Panc1 (cell line): ENCODE data around the gene R3HDM4. TPM values are rescaled to one million over a fixed set of nuclear protein-coding genes. Genes with fewer than 3 reads are reported as not detected.

ENCODE experiments used
- ATAC-seq: fragments of 200-7000 bp; cut with Tn5 transposase; 2 replicates; pipeline ENCODE4 v1.9.1; 2020; ENCODE audit warnings: mild to moderate bottlenecking, moderate library complexity
- BruUV-seq: library from RNA; stranded (reverse); fragments of 400-500 nt; replicated peaks from 2 replicates; lab custom pipeline; 2021; lab: Mats Ljungman, UMichigan
- CTCF ChIA-PET: fragments of 300-600 bp; sonication (Branson Sonifier 250); formaldehyde crosslinking; loops from one replicate; lab custom pipeline; 2022; ENCODE audit warnings: antibody characterized with exemption; lab: Charles Lee
- POLR2A ChIA-PET: fragments of 300-600 bp; sonication (Branson Sonifier 250); formaldehyde crosslinking; loops from one replicate; lab custom pipeline; 2022; ENCODE audit warnings: antibody characterized with exemption; lab: Charles Lee
- DNase-seq: peaks from one replicate; pipeline ENCODE4 v3.0.0-alpha.2; 2010; ENCODE audit warnings: low read depth, low spot score
- H3K27ac ChIP-seq: 2 replicates; pipeline ENCODE4 v1.5.1; 2011; ENCODE audit warnings: mild to moderate bottlenecking, low read length, inconsistent platforms
- H3K27me3 ChIP-seq: fragments of 200-500 bp; sonication (Bioruptor generic); 2 replicates; pipeline ENCODE4 v1.6.0; 2014; ENCODE audit warnings: low read length, inconsistent platforms; ENCODE audit not compliant: control insufficient read depth, insufficient read depth
- H3K36me3 ChIP-seq: fragments of 200-500 bp; sonication (Bioruptor generic); 2 replicates; pipeline ENCODE4 v1.5.1; 2014; ENCODE audit warnings: inconsistent platforms, mild to moderate bottlenecking, low read length, moderate library complexity; ENCODE audit not compliant: control insufficient read depth, insufficient read depth
- H3K4me1 ChIP-seq: 2 replicates; pipeline ENCODE4 v1.5.1; 2011; ENCODE audit warnings: inconsistent platforms, mild to moderate bottlenecking, low read length, moderate library complexity; ENCODE audit not compliant: control insufficient read depth, insufficient read depth
- H3K4me3 ChIP-seq, 2 experiments: 2 replicates each; pipeline ENCODE4 v1.5.1; 2011 to 2012; ENCODE audit warnings: low read depth in 2 of 2, low read length in 2 of 2, mild to moderate bottlenecking in 2 of 2, inconsistent platforms in 1 of 2, moderate library complexity in 1 of 2
- H3K9me3 ChIP-seq: fragments of 200-500 bp; sonication (Bioruptor generic); 2 replicates; pipeline ENCODE4 v1.5.1; 2014; ENCODE audit warnings: low read depth, mild to moderate bottlenecking, inconsistent platforms, low read length, moderate library complexity; ENCODE audit not compliant: control insufficient read depth, insufficient read depth
- POLR2AphosphoS5 ChIP-seq: IDR thresholded peaks from 2 replicates; pipeline ENCODE4 v1.6.1; 2012; ENCODE audit warnings: mild to moderate bottlenecking, low read depth, low read length, moderate library complexity
- REST ChIP-seq, 2 experiments: IDR thresholded peaks; 2 replicates each; pipeline ENCODE4 v1.6.1; 2011 to 2012; ENCODE audit warnings: low read depth in 2 of 2, control low read depth in 1 of 2, low read length in 1 of 2, mild to moderate bottlenecking in 1 of 2, moderate library complexity in 1 of 2; ENCODE audit not compliant: insufficient read depth in 1 of 2
- SIN3A ChIP-seq: IDR thresholded peaks from 2 replicates; pipeline ENCODE4 v1.6.1; 2012; ENCODE audit warnings: low read depth, mild to moderate bottlenecking, low read length, moderate library complexity, borderline replicate concordance; ENCODE audit not compliant: insufficient read depth
- TCF7L2 ChIP-seq: IDR thresholded peaks from 2 replicates; pipeline ENCODE4 v1.6.1; 2011; ENCODE audit warnings: mild to moderate bottlenecking, low read depth, low read length, inconsistent platforms
- in situ Hi-C: cut with HindIII; loops from 2 replicates; pipeline ENCODE4 v1.10.0; 2016; ENCODE audit warnings: low sequenced_read_pairs, low pct_unique_long_range_greater_than_20kb
- intact Hi-C: fragments of 100-400 bp; cut with micrococcal nuclease; formaldehyde crosslinking; loops from one replicate; pipeline ENCODE4 v1.10.0; 2022; ENCODE audit not compliant: unreplicated experiment
- total RNA-seq: library from RNA; stranded (reverse); gene quantifications from one replicate; pipeline ENCODE4 v1.2.1, GENCODE V29; 2021; ENCODE audit not compliant: unreplicated experiment
- TF ChIP-seq, protein P1 (sequence below): fragments of 450-650 bp; IDR thresholded peaks from 2 replicates; pipeline ENCODE4 v1.5.1; 2017; ENCODE audit warnings: mild to moderate bottlenecking

Gene R3HDM4
- total RNA-seq, 1 experiment from 2014 or later, result 43.5 TPM

DNA sequence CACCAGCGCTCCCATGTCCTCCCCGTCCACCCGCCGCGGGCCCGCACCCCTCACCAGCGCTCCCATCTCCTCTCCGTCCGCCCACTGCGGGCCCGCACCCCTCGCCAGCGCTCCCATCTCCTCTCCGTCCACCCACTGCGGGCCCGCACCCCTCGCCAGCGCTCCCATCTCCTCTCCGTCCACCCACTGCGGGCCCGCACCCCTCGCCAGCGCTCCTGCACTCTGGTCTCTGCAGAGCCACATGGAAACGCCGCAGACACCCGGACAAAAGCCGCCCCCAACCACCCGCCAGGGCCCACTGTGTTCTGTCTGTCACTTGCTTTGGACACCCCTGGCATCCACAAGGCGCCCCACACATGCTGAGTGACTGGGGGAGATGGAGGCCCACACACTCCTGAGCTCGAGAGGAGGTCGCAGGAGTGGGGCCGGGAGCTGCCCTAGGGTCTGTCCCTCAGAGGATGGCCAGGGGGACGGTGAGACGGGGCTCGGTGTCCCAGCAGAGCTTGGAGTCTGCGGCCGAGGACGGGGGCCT is 46.2 kb downstream of the R3HDM4 start:
- TF ChIP-seq REST (IDR thresholded peaks at IDR 0.05; ENCODE audit: insufficient read depth in 1 of 2, low read depth in 2 of 2, low read length in 1 of 2), result no peak
- TF ChIP-seq, protein P1, sequence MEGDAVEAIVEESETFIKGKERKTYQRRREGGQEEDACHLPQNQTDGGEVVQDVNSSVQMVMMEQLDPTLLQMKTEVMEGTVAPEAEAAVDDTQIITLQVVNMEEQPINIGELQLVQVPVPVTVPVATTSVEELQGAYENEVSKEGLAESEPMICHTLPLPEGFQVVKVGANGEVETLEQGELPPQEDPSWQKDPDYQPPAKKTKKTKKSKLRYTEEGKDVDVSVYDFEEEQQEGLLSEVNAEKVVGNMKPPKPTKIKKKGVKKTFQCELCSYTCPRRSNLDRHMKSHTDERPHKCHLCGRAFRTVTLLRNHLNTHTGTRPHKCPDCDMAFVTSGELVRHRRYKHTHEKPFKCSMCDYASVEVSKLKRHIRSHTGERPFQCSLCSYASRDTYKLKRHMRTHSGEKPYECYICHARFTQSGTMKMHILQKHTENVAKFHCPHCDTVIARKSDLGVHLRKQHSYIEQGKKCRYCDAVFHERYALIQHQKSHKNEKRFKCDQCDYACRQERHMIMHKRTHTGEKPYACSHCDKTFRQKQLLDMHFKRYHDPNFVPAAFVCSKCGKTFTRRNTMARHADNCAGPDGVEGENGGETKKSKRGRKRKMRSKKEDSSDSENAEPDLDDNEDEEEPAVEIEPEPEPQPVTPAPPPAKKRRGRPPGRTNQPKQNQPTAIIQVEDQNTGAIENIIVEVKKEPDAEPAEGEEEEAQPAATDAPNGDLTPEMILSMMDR, result no peak
- intact Hi-C loops (no loop called here), in situ Hi-C loops (no loop called here)
- no peak overlapping the region for H3K27ac ChIP-seq
- DNase-seq (no peak), ATAC-seq (no peak)
- ChIA-PET CTCF (interaction anchor here (0.6 kb wide), 1 partner anchor 9 kb away, joined by 3 read pairs; no protein-coding TSS in a partner anchor), POLR2A (interaction anchor here (0.6 to 0.7 kb wide), 2 partner anchors 89 to 146 kb away, joined by 3 to 4 read pairs; no protein-coding TSS in a partner anchor)
- H3K9me3 ChIP-seq, result no peaks in the 10 kb centered on the region
- peaks cover 5% of the 10 kb centered on the region; the same call in 1 of the 2 replicates for H3K4me1 ChIP-seq
- H3K27me3 ChIP-seq, result no peaks in the 10 kb centered on the region
- H3K4me3 ChIP-seq, result no peak overlapping the region
- no TSS peak for BruUV-seq
- H3K36me3 ChIP-seq, result no peaks in the 10 kb centered on the region

GRCh38 chr19:863315-863620 is 49.8 kb downstream of the R3HDM4 start:
- H3K36me3 ChIP-seq, result no peaks in the 10 kb centered on the region
- no peaks in the 10 kb centered on the region for H3K9me3 ChIP-seq
- intact Hi-C loops (no loop called here), in situ Hi-C loops (no loop called here)
- no peak overlapping the region for H3K4me3 ChIP-seq
- H3K27ac ChIP-seq, result no peak overlapping the region
- peaks cover 7% of the 10 kb centered on the region for H3K4me1 ChIP-seq
- no peaks in the 10 kb centered on the region for H3K27me3 ChIP-seq
- CTCF ChIA-PET, result no interaction called here
- ATAC-seq (no peak), DNase-seq (no peak)
- POLR2A ChIA-PET, result interaction anchor here (0.7 kb wide), 1 partner anchor 12 kb away, joined by 17 read pairs; no protein-coding TSS in a partner anchor
- no TSS peak for BruUV-seq
- TF ChIP-seq POLR2AphosphoS5 (no peak), TCF7L2 (no peak), REST (IDR thresholded peaks at IDR 0.05; ENCODE audit: insufficient read depth in 1 of 2, low read depth in 2 of 2, low read length in 1 of 2) (no peak), SIN3A (no peak)
- TF ChIP-seq, protein P1, result no peak
